Vagina (tissue), 2 donors: Measurements from ENCODE around the gene AKR1E2. TPM values are rescaled to one million over a fixed set of nuclear protein-coding genes. Genes with fewer than 3 reads are reported as not detected.

Experiments used
- DNase-seq, 2 donors: peaks; one replicate each; pipeline ENCODE4 v3.0.0-alpha.2; 2017; ENCODE audit errors: extremely low spot score in 2 of 2
- H3K27ac ChIP-seq: fragments of 200-600 bp; sonication (generic); one replicate; pipeline ENCODE4 v1.5.1; 2019
- H3K27me3 ChIP-seq: fragments of 200-600 bp; sonication (generic); one replicate; pipeline ENCODE4 v1.5.1; 2019
- H3K36me3 ChIP-seq, 2 donors: fragments of 200-600 bp; sonication (generic); one replicate each; pipeline ENCODE4 v1.5.1; 2017 to 2019
- H3K4me1 ChIP-seq: fragments of 200-600 bp; sonication (generic); one replicate; pipeline ENCODE4 v1.5.1; 2019
- H3K4me3 ChIP-seq, 2 donors: fragments of 200-600 bp; sonication (generic); 1 replicate in 1 of 2; 2 replicates in 1 of 2; pipeline ENCODE4 v1.5.1; 2016 to 2019
- H3K9me3 ChIP-seq: fragments of 200-600 bp; sonication (generic); one replicate; pipeline ENCODE4 v1.5.1; 2019
- POLR2A ChIP-seq, 2 donors: fragments of 450-650 bp; IDR thresholded peaks; one replicate each; pipeline ENCODE4 v1.6.1; 2017; ENCODE audit warnings: antibody characterized with exemption in 2 of 2, mild to moderate bottlenecking in 2 of 2, moderate library complexity in 2 of 2
- POLR2AphosphoS5 ChIP-seq, 2 donors: sonication (generic); formaldehyde crosslinking; IDR thresholded peaks; one replicate each; pipeline ENCODE4 v1.9.0; 2017; ENCODE audit warnings: antibody characterized with exemption in 2 of 2, mild to moderate bottlenecking in 2 of 2, low read depth in 1 of 2; ENCODE audit not compliant: insufficient read depth in 1 of 2
- intact Hi-C: fragments of 100-400 bp; cut with DNase I; formaldehyde crosslinking; loops from one replicate; pipeline ENCODE4 v1.15.1; 2023
- total RNA-seq: library from RNA; depleted of rRNA; stranded (reverse); fragments of >200 nt; gene quantifications from one replicate; pipeline ENCODE4 v1.2.3, GENCODE V29; 2016
- TF ChIP-seq, protein P1 (sequence below), 3 experiments: fragments of 450-650 bp in 2 of 3; fragments of 200-600 bp in 1 of 3; sonication (generic) in 1 of 3; IDR thresholded peaks; one replicate each; pipeline ENCODE4 v1.5.1; 2017 to 2019; ENCODE audit warnings: antibody characterized with exemption in 3 of 3, mild to moderate bottlenecking in 2 of 3, moderate library complexity in 2 of 3

AKR1E2 gene
- total RNA-seq, 1 donor from 2014 or later = 3.7 TPM

DNA sequence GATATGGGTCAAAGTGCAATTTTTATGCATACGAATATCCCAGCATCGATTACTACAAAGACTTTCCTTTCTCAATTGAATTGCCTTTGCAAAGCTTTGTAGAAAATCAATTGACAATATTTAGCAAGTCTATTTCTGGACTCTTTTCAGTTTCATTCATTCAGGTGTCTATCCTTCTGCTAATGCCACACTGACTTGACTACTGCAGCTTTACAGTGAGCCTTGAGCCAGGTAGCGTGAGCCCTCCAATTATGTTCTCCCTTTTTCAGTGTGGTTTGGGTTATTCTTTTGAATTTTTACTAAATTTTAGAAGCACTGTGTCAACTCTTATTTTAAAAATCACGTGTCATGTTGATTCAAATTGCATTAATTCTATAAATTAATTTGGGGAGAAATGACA is 19.5 kb upstream of the AKR1E2 start:
- TF ChIP-seq, protein P1, sequence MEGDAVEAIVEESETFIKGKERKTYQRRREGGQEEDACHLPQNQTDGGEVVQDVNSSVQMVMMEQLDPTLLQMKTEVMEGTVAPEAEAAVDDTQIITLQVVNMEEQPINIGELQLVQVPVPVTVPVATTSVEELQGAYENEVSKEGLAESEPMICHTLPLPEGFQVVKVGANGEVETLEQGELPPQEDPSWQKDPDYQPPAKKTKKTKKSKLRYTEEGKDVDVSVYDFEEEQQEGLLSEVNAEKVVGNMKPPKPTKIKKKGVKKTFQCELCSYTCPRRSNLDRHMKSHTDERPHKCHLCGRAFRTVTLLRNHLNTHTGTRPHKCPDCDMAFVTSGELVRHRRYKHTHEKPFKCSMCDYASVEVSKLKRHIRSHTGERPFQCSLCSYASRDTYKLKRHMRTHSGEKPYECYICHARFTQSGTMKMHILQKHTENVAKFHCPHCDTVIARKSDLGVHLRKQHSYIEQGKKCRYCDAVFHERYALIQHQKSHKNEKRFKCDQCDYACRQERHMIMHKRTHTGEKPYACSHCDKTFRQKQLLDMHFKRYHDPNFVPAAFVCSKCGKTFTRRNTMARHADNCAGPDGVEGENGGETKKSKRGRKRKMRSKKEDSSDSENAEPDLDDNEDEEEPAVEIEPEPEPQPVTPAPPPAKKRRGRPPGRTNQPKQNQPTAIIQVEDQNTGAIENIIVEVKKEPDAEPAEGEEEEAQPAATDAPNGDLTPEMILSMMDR (IDR thresholded peaks at IDR 0.05) = no peak
- TF ChIP-seq POLR2A (IDR thresholded peaks at IDR 0.05) = no peak
- TF ChIP-seq POLR2AphosphoS5 (IDR thresholded peaks at IDR 0.05; ENCODE audit: insufficient read depth in 1 of 2, low read depth in 1 of 2) = no peak
- no peak overlapping the region for H3K27ac ChIP-seq
- no peaks in the 10 kb centered on the region for H3K36me3 ChIP-seq
- intact Hi-C loops = no loop called here
- no peaks in the 10 kb centered on the region for H3K27me3 ChIP-seq
- no peaks in the 10 kb centered on the region for H3K9me3 ChIP-seq
- no peak overlapping the region for H3K4me3 ChIP-seq
- DNase-seq = no peak
- H3K4me1 ChIP-seq = no peaks in the 10 kb centered on the region

DNA sequence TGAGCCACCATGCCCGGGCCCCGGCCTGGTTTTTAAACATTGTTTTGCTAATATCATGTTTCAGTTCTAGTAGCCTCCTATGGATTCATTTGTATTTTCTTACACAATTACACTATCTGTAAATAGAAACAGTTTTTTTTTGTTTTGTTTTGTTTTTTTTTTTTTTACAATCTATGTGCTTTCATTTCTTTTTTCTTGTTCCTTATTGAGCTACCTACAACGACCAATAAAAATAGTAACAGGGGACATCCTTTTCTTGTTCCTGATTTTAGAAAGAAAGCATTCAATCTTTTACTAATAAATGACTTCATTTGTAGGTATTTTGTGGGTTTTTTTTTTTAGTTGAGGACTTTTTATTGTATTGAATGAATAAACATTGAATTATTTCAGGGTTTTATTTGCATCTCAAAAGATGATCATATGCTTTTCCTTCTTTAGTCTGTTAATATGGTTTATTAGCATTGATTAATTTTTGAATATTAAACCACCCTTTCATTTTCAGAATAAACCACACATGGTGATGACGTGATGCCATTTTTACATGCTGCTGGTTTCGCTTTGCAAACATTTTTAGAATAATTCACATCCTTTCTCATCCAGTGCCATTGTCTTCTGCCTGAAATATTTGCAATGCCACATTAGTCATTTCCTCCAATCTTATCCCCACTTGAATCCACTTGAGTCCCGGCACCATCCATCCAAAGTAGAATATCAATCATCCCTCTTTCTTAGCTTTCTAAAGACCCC is 18.1 kb upstream of the AKR1E2 start:
- no peak overlapping the region for H3K4me3 ChIP-seq
- no peaks in the 10 kb centered on the region for H3K36me3 ChIP-seq
- H3K27me3 ChIP-seq = no peaks in the 10 kb centered on the region
- DNase-seq = no peak
- intact Hi-C loops = no loop called here
- H3K4me1 ChIP-seq = no peaks in the 10 kb centered on the region
- no peak overlapping the region for H3K27ac ChIP-seq
- no peaks in the 10 kb centered on the region for H3K9me3 ChIP-seq
- TF ChIP-seq, protein P1 (IDR thresholded peaks at IDR 0.05) = no peak
- TF ChIP-seq POLR2A (IDR thresholded peaks at IDR 0.05) (no peak), POLR2AphosphoS5 (IDR thresholded peaks at IDR 0.05; ENCODE audit: insufficient read depth in 1 of 2, low read depth in 1 of 2) (no peak)

DNA sequence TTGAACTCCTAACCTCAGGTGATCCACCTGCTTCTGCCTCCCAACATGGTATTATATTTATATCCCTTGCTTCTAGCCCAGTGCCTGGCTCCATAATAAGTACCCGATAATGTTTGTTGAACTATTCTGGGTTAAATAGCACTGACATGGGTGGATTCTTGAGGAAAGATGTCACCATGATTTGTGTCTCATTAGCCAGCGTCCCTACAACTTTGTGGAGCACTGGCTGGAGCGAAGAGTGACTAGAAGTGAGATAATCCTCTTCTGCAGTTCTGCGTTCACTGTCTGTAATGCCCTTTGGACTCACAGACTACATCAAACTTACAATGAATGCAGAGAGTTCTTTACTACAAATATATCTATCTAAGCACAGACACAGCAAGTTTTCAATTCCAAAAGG is 16.9 kb upstream of the AKR1E2 start:
- Histone ChIP-seq H3K27ac (no peak overlapping the region), H3K27me3 (no peaks in the 10 kb centered on the region), H3K36me3 (no peaks in the 10 kb centered on the region), H3K4me3 (no peak overlapping the region), H3K9me3 (no peaks in the 10 kb centered on the region), H3K4me1 (no peaks in the 10 kb centered on the region)
- DNase-seq = no peak
- no peak for TF ChIP-seq POLR2A (IDR thresholded peaks at IDR 0.05)
- TF ChIP-seq, protein P1 (IDR thresholded peaks at IDR 0.05) = no peak
- intact Hi-C loops = no loop called here

DNA sequence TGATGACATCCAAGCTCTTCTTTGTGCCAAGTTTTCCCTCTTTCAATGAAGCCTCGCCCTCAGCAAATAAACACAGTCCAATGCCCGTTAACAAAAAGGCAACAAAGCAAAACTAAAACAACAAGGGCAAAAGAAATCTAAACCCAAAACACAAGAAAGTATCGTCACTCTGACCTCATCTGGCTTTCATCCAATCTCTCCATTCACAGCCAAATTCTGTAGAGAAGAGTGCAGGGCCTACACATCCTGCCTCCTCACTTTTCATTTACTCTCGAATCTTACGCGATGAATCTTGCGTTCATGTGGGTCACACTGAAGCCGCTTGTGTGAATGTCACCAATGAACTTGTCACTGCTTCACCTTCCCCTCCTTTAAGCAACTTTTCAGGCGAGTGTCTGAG is 15.9 kb upstream of the AKR1E2 start:
- Histone ChIP-seq H3K27me3 (no peaks in the 10 kb centered on the region), H3K36me3 (no peaks in the 10 kb centered on the region), H3K4me3 (no peak overlapping the region), H3K27ac (no peak overlapping the region), H3K4me1 (peaks cover 3% of the 10 kb centered on the region), H3K9me3 (no peaks in the 10 kb centered on the region)
- TF ChIP-seq POLR2A (IDR thresholded peaks at IDR 0.05) = no peak
- no peak for TF ChIP-seq POLR2AphosphoS5 (IDR thresholded peaks at IDR 0.05; ENCODE audit: insufficient read depth in 1 of 2, low read depth in 1 of 2)
- TF ChIP-seq, protein P1 (IDR thresholded peaks at IDR 0.05) = no peak
- no peak for DNase-seq
- intact Hi-C loops = loop anchor here (10.0 kb wide), 1 partner anchor 575 kb away; no protein-coding TSS in a partner anchor

DNA sequence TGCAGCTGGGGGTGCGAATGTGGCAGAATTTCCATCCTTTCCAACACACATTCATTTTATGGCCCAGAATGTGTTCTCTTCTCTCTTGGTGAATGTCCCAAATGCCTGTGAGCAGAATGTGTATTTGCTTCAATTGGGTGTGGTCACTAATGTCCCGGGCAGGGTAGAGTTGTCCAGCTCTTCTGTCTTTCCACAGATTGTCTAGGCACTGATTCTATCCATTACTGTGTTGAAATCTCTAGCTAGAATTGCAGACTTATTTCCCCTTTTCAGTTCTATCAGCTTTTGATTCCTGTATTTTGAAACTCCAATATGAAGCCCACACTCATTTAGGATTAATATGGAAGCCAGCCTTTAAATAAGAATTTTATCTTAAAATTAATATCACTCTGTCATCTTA is 14.0 kb upstream of the AKR1E2 start:
- Histone ChIP-seq H3K27me3 (no peaks in the 10 kb centered on the region), H3K36me3 (no peaks in the 10 kb centered on the region), H3K4me1 (peaks cover 5% of the 10 kb centered on the region), H3K27ac (no peak overlapping the region), H3K9me3 (no peaks in the 10 kb centered on the region), H3K4me3 (no peak overlapping the region)
- intact Hi-C loops = loop anchor here (10.0 kb wide), 1 partner anchor 573 kb away; no protein-coding TSS in a partner anchor
- DNase-seq = no peak
- TF ChIP-seq POLR2AphosphoS5 (IDR thresholded peaks at IDR 0.05; ENCODE audit: insufficient read depth in 1 of 2, low read depth in 1 of 2) (no peak), POLR2A (IDR thresholded peaks at IDR 0.05) (no peak)
- TF ChIP-seq, protein P1 (IDR thresholded peaks at IDR 0.05) = no peak
